NT2/D1 (cell line): ENCODE data around the gene GLYAT.

ENCODE experiments used
- SUZ12 ChIP-seq: IDR thresholded peaks from 2 replicates; pipeline ENCODE4 v1.6.1; 2011; ENCODE audit not compliant: insufficient read length, insufficient read depth; ENCODE audit errors: extremely low read depth
- YY1 ChIP-seq: IDR thresholded peaks from 2 replicates; pipeline ENCODE4 v1.6.1; 2011; ENCODE audit not compliant: insufficient read length, insufficient read depth
- ZNF274 ChIP-seq: IDR thresholded peaks from 2 replicates; pipeline ENCODE4 v1.6.1; 2011; ENCODE audit warnings: mild to moderate bottlenecking, low read depth, low read length

DNA sequence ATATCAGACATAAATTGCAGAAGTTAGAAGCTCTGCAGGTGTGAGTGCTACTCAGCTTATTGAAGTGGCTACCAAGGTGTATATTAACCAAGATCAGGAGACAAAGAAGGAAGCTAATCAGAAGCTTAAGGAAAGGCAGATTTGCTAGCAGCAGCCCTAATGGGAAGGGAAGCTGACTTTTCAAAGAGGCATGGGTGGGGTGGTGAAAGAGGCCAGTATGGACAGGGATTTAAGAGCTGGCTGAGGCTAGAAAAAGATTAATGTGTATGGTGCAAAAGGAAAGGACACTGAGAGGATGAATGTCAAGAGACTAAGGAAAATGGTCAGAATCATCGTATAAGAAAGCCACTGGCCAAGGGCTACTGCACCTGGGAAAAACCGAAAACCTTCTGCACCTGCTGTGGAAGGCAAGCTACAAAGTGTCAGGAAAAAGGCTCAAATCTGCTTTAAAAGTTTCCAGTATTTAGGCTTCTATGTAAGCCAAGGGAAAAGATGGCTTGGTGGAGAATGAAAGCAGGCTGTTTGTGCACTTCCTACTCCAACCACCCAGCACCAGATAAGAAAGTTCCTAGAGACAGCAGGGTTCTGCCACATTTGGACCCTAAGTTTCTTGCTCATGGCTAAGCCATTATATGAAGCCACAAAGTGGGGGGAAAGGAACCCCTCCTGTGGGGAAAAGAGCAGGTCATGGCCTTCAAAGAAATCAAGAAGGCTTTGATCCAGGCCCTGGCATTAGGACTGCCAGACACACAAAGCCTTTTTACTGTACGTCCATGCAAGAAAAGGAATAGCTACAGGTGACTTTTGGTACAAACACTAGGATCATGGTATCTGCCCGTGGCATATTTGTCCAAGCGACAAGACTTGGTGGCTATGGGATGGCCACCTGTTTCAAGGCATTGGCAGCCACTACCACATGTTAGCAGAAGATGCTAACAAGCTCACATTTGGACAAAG is 40.9 kb upstream of the GLYAT start:
- TF ChIP-seq ZNF274 (no peak), YY1 (no peak), SUZ12 (no peak)
